GM19467 (cell line): ENCODE results near the gene CEP128.

Experiments
- ATAC-seq: cut with Tn5 transposase; IDR thresholded peaks from one replicate; pipeline ENCODE4 v1.9.1; 2021; ENCODE audit warnings: mild to moderate bottlenecking, moderate library complexity; ENCODE audit not compliant: unreplicated experiment

CEP128 gene

GRCh38 chr14:80564051-80564450 is 377.5 kb downstream of the CEP128 start:
- no peak for ATAC-seq

GRCh38 chr14:80560800-80561657 is 380.5 kb downstream of the CEP128 start:
- ATAC-seq: peak; percentile 71

- no peak for ATAC-seq
Measured at GRCh38 chr14:80554139-80554538, 387.4 kb downstream of the CEP128 start.

- ATAC-seq: no peak
Measured at GRCh38 chr14:80549141-80549540, 392.4 kb downstream of the CEP128 start.

- ATAC-seq: no peak
Measured at GRCh38 chr14:80545935-80546854, 395.3 kb downstream of the CEP128 start.

- no peak for ATAC-seq
Measured at GRCh38 chr14:80544366-80544765, 397.2 kb downstream of the CEP128 start.

- ATAC-seq: no peak
Measured at GRCh38 chr14:80543211-80543610, 398.3 kb downstream of the CEP128 start.

- ATAC-seq: no peak
Measured at GRCh38 chr14:80538633-80539375, 402.7 kb downstream of the CEP128 start.

- ATAC-seq: no peak
Measured at GRCh38 chr14:80537626-80538025, 403.9 kb downstream of the CEP128 start.

GRCh38 chr14:80536456-80536855 is 405.1 kb downstream of the CEP128 start:
- no peak for ATAC-seq

- ATAC-seq: no peak
Measured at GRCh38 chr14:80535171-80535570, 406.4 kb downstream of the CEP128 start.

GRCh38 chr14:80523518-80524117 is 417.9 kb downstream of the CEP128 start:
- ATAC-seq: no peak

- no peak for ATAC-seq
Measured at GRCh38 chr14:80522936-80523335, 418.6 kb downstream of the CEP128 start.

- ATAC-seq: no peak
Measured at GRCh38 chr14:80522411-80522810, 419.1 kb downstream of the CEP128 start.

GRCh38 chr14:80521456-80521855 is 420.1 kb downstream of the CEP128 start:
- ATAC-seq: no peak

GRCh38 chr14:80519002-80519401 is 422.5 kb downstream of the CEP128 start:
- ATAC-seq: no peak

GRCh38 chr14:80518173-80518572 is 423.4 kb downstream of the CEP128 start:
- ATAC-seq: no peak

- no peak for ATAC-seq
Measured at GRCh38 chr14:80507292-80507869, 434.2 kb downstream of the CEP128 start.

- no peak for ATAC-seq
Measured at GRCh38 chr14:80504781-80505180, 436.8 kb downstream of the CEP128 start.

GRCh38 chr14:80498533-80498932 is 443.0 kb downstream of the CEP128 start:
- no peak for ATAC-seq
